HK-2 (cell line): ENCODE measurements around the gene MAGEB3.
A peak's percentile ranks its signal among the peaks of the same experiment; 100 is the strongest.
"Not testable (repeated sequence)": the region's sequence is repeated elsewhere in the genome, so short reads cannot be mapped to it uniquely, and the experiment has no call there.

Experiments
- DNase-seq: peaks from one replicate; pipeline ENCODE4 v3.0.0-alpha.2; 2018; ENCODE audit not compliant: unreplicated experiment

MAGEB3 gene

GRCh38 chrX:30230395-30230794 is at the start of gene MAGEB3:
MAGEB3 (plus strand) TSS chrX:30230657; CDS start chrX:30235925, 5,268 bp downstream.
- DNase-seq, result no peak

- DNase-seq, result no peak
Observed at GRCh38 chrX:30181353-30181752, 49.1 kb upstream of the MAGEB3 start.

- DNase-seq, result no peak
Observed at GRCh38 chrX:30183554-30183953, 46.9 kb upstream of the MAGEB3 start.

GRCh38 chrX:30190426-30190825 is 40.0 kb upstream of the MAGEB3 start:
- DNase-seq, result no peak

GRCh38 chrX:30193910-30194309 is 36.5 kb upstream of the MAGEB3 start:
- not testable (repeated sequence) for DNase-seq

- no peak for DNase-seq
Observed at GRCh38 chrX:30196322-30196721, 34.1 kb upstream of the MAGEB3 start.

- DNase-seq, result no peak
Observed at GRCh38 chrX:30212172-30212571, 18.3 kb upstream of the MAGEB3 start.

- no peak for DNase-seq
Observed at GRCh38 chrX:30215357-30215843, 15.1 kb upstream of the MAGEB3 start, which contains the start of gene MAGEB2. MAGEB2 (plus strand) TSS chrX:30215563; CDS start chrX:30218581, 3,018 bp downstream.

- DNase-seq, result no peak
Observed at GRCh38 chrX:30217465-30217864, 13.0 kb upstream of the MAGEB3 start.

GRCh38 chrX:30219372-30219771 is 11.1 kb upstream of the MAGEB3 start:
- no peak for DNase-seq

- no peak for DNase-seq
Observed at GRCh38 chrX:30220661-30221060, 9.8 kb upstream of the MAGEB3 start.

GRCh38 chrX:30224536-30224935 is 5.9 kb upstream of the MAGEB3 start:
- no peak for DNase-seq

GRCh38 chrX:30228526-30228925 is 1.9 kb upstream of the MAGEB3 start:
- DNase-seq, result no peak

GRCh38 chrX:30241724-30242415 is 11.4 kb downstream of the MAGEB3 start, which contains the start of gene MAGEB4:
MAGEB4 (plus strand) TSS chrX:30242000; CDS start chrX:30242136, 136 bp downstream.
- no peak for DNase-seq

GRCh38 chrX:30246769-30247489 is 16.5 kb downstream of the MAGEB3 start, which contains the start of gene MAGEB1:
MAGEB1 (plus strand) TSS chrX:30247146; CDS start chrX:30250494, 3,348 bp downstream.
- DNase-seq, result no peak

GRCh38 chrX:30248854-30249253 is 18.4 kb downstream of the MAGEB3 start:
- DNase-seq, result no peak

GRCh38 chrX:30253257-30253656 is 22.8 kb downstream of the MAGEB3 start:
- no peak for DNase-seq

GRCh38 chrX:30259927-30260326 is 29.5 kb downstream of the MAGEB3 start:
- DNase-seq, result no peak

GRCh38 chrX:30261012-30261411 is 30.6 kb downstream of the MAGEB3 start:
- no peak for DNase-seq

- DNase-seq, result no peak
Observed at GRCh38 chrX:30262763-30263162, 32.3 kb downstream of the MAGEB3 start.

GRCh38 chrX:30270639-30271038 is 40.2 kb downstream of the MAGEB3 start:
- no peak for DNase-seq

GRCh38 chrX:30275498-30275897 is 45.0 kb downstream of the MAGEB3 start:
- DNase-seq, result no peak

GRCh38 chrX:30278365-30278764 is 47.9 kb downstream of the MAGEB3 start:
- peak; percentile 1 for DNase-seq
